ENCODE data around the gene ANKIB1. TPM values are rescaled to one million over a fixed set of nuclear protein-coding genes. Genes with fewer than 3 reads are reported as not detected.

Gene ANKIB1
- total and polyA plus RNA-seq, 9 of the 15 experiments (the other 6 are each of a cell fraction or from before 2014, with no cell fraction given) = 5.9 to 25.2 (median 16.1) TPM

DNA sequence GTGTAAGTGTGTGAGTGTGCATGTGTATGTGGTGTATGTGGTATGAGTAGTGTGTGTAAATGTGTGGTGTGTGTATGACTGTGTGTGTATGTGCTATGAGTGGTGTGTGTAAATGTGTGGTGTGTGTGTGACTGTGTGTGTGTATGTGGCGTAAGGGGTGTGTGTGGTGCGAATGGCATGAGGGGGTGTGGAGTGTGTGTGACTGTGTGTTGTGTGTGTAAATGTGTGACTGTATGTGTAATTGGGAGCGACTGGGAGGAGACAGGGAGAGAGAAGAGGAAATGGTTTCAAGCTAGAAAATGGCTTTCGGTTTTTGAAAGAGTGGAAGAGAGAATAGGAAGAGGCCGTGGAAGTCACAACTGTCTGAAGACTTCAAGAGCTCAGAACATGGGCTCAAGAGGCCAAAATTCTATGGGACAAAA lies 177.9 kb downstream of the ANKIB1 start (continued):
- peak; percentile 46 for TF ChIP-seq ZBTB2 (IDR thresholded peaks at IDR 0.05)
- TF ChIP-seq POLR2B (IDR thresholded peaks at IDR 0.05; ENCODE audit: low read depth, partially characterized antibody) = peak; percentile 27
- TF ChIP-seq ELF4 (CRISPR knock-in tag; IDR thresholded peaks at IDR 0.05) = peak; percentile 95
- peak; percentile 98 for TF ChIP-seq LARP7 (IDR thresholded peaks at IDR 0.05)
- peak; percentile 5; the same call in 1 of the 2 replicates for TF ChIP-seq BHLHE40 (IDR thresholded peaks at IDR 0.05; ENCODE audit: low read length)
- no peak for TF ChIP-seq PTTG1 (tag; IDR thresholded peaks at IDR 0.05; ENCODE audit: low read depth)
- TF ChIP-seq HDAC1 (IDR thresholded peaks at IDR 0.05) = peak in 1 of 2 experiments; percentile 82; a peak in 2 of 4 replicates
- TF ChIP-seq FOXO4 (CRISPR knock-in tag; IDR thresholded peaks at IDR 0.05) = no peak
- TF ChIP-seq SMARCA5 (IDR thresholded peaks at IDR 0.05) = peak; percentile 93
- TF ChIP-seq ARID2 (IDR thresholded peaks at IDR 0.05) = peak; percentile 67; the same call in 1 of the 2 replicates
- no peak for TF ChIP-seq ADNP (tag; IDR thresholded peaks at IDR 0.05)
- peak; percentile 82 for TF ChIP-seq NFRKB (IDR thresholded peaks at IDR 0.05; ENCODE audit: low read depth)
- 0 out of 2 replicates have a peak, but pooled peaks have one; percentile 67 for TF ChIP-seq MIER1 (IDR thresholded peaks at IDR 0.05; ENCODE audit: low read depth)
- TF ChIP-seq, protein P1, sequence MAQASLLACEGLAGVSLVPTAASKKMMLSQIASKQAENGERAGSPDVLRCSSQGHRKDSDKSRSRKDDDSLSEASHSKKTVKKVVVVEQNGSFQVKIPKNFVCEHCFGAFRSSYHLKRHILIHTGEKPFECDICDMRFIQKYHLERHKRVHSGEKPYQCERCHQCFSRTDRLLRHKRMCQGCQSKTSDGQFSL (CRISPR knock-in tag; IDR thresholded peaks at IDR 0.05) = no peak
- TF ChIP-seq, protein P1 (tag; IDR thresholded peaks at IDR 0.05) = 0 out of 4 replicates have a peak, but pooled peaks of 1 of the 2 experiments have one; percentile 23
- TF ChIP-seq BCL6 (CRISPR knock-in tag; IDR thresholded peaks at IDR 0.05) = no peak
- TF ChIP-seq, protein P2, sequence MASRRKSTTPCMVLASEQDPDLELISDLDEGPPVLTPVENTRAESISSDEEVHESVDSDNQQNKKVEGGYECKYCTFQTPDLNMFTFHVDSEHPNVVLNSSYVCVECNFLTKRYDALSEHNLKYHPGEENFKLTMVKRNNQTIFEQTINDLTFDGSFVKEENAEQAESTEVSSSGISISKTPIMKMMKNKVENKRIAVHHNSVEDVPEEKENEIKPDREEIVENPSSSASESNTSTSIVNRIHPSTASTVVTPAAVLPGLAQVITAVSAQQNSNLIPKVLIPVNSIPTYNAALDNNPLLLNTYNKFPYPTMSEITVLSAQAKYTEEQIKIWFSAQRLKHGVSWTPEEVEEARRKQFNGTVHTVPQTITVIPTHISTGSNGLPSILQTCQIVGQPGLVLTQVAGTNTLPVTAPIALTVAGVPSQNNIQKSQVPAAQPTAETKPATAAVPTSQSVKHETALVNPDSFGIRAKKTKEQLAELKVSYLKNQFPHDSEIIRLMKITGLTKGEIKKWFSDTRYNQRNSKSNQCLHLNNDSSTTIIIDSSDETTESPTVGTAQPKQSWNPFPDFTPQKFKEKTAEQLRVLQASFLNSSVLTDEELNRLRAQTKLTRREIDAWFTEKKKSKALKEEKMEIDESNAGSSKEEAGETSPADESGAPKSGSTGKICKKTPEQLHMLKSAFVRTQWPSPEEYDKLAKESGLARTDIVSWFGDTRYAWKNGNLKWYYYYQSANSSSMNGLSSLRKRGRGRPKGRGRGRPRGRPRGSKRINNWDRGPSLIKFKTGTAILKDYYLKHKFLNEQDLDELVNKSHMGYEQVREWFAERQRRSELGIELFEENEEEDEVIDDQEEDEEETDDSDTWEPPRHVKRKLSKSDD (conservative IDR thresholded peaks at IDR 0.05; ENCODE audit: low read length) = no peak
- no peak for TF ChIP-seq SFPQ (IDR thresholded peaks at IDR 0.05; ENCODE audit: low read depth, low read length)
- TF ChIP-seq, protein P3, sequence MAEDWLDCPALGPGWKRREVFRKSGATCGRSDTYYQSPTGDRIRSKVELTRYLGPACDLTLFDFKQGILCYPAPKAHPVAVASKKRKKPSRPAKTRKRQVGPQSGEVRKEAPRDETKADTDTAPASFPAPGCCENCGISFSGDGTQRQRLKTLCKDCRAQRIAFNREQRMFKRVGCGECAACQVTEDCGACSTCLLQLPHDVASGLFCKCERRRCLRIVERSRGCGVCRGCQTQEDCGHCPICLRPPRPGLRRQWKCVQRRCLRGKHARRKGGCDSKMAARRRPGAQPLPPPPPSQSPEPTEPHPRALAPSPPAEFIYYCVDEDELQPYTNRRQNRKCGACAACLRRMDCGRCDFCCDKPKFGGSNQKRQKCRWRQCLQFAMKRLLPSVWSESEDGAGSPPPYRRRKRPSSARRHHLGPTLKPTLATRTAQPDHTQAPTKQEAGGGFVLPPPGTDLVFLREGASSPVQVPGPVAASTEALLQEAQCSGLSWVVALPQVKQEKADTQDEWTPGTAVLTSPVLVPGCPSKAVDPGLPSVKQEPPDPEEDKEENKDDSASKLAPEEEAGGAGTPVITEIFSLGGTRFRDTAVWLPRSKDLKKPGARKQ (CRISPR knock-in tag; IDR thresholded peaks at IDR 0.05) = no peak

All from K562 (cell line).